NCI-H2227 treated with DMSO at 0.1 percent for 48 hours (cell line): Measurements from ENCODE around the gene AFF1.
"Not testable (repeated sequence)": the region's sequence is repeated elsewhere in the genome, so short reads cannot be mapped to it uniquely, and the experiment has no call there.

ENCODE experiments used
- DNase-seq: peaks from one replicate; lab custom pipeline; 2025; lab: John Stamatoyannopoulos, UW

The AFF1 gene

GRCh38 chr4:87037171-87037570 lies 102.4 kb downstream of the AFF1 start:
- DNase-seq: not testable (repeated sequence)

- no peak for DNase-seq
Measured at GRCh38 chr4:87037671-87038334, 103.0 kb downstream of the AFF1 start.

DNA sequence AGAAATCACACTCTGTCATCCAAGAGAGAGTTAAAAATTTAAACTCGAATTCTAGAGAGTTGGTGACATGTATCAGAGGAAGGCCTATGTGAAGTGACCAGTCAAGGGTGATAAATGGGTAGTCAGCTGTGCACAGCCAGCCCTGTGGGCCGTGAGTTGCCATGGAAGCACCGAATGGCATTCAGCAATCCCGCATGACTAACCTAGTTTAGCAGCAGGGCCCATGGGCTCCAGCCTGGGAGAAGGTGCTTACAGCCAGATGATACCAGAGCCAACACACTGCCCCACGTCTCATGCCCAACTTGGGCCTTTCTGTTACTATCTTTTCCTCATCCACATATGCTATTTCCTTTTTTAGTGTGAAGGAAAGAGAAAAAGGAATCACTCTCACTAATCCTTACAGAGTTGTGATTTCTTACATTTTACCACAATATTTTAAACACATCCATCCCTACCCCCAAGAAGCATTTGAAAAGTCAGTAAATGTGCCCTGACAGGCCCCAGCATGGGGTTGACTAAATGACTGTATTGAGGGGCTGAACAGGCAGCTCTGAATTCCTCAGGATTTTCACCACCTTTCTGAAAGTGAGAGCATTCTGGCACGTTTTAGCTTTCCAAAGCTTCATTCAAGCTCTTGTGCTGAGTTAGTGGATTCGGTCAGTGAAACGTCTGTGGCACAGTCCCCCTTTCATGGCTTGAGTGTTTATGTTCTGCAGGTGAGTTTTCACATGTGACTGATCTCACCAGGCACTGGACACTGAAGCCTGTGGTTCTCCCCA lies 104.2 kb downstream of the AFF1 start:
- DNase-seq: peak; percentile 16

GRCh38 chr4:87041141-87041540 lies 106.3 kb downstream of the AFF1 start:
- DNase-seq: no peak

DNA sequence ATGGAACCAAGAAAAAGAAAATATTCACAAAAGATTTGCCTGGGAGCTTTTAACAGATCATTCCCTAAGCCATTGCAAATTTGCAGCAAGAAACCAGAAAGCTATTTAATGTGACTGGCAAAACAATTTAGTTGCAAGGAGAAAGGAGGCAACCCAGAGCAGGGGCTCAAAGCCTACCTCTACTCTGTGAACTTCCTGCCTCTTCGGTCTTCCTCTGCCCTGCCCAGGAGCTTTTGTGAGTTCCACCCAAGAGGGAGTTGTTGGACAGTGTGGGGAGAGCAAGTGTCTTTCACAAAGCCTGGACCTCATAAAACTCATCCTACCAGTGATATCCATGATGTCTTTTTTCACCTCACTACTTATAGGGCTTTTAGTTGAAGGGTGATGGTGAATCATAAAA lies 107.4 kb downstream of the AFF1 start:
- DNase-seq: no peak

DNA sequence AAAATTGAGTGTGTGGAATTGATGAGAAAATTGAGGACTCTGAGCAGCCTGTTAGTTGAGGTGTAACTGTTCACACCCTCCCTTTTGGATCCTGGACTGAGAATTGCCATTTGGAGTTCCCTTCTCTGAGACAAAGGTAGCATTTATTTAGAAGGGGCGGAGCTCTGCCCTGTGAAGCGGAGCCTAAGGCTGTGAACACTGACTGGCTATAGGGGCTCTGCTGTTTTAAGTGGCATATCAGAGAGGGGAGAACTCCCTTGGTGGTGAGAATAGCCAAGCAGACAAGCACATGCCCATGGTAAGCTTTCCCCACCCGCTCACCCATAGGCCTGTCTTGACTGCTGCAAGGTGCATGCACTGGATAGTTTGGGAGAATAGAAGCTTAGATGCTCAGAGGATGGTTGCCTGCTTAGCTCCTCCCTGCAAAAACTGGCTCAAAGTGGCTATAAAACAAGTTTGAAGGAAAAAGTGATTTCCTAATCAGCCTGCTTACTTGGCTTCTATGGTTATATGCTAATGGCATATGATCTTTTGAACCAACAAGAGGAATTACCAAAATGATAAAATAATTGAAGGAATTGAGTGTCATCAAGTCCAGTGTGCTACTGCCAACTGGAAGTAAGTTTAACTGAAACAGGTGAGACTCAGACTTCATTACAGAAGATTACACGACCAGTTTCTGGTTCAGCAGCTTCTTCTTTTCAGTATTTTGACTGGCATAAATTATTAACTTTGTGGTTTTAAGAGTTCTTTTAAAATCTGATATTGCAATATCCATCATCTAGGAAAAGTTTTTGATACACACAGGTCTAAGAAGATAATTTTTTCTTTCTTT lies 108.4 kb downstream of the AFF1 start:
- DNase-seq: no peak

GRCh38 chr4:87044511-87045233 lies 109.9 kb downstream of the AFF1 start:
- no peak for DNase-seq

- DNase-seq: no peak
Measured at GRCh38 chr4:87045234-87045558, 110.4 kb downstream of the AFF1 start.

DNA sequence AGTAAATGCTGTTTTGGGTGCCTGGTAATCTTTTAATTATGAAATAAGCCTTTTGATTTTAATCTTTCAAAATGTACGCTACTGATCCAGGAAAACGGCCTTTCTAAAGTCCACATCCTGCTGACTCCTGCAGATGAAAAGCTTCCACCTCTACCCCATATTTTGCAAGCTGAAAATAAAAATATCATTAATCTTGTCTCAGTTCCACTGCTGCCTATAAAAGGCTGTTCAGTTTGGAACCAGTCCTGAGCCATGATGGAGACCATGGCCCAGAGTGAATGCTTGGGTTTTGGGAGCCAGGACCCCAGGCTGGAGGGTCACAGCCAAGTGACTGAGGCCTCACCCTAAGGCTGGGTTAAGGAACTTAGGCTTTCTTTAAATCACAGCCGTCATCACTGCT lies 110.8 kb downstream of the AFF1 start:
- DNase-seq: no peak

GRCh38 chr4:87046121-87046551 lies 111.3 kb downstream of the AFF1 start:
- DNase-seq: no peak

GRCh38 chr4:87047281-87047798 lies 112.5 kb downstream of the AFF1 start:
- no peak for DNase-seq

DNA sequence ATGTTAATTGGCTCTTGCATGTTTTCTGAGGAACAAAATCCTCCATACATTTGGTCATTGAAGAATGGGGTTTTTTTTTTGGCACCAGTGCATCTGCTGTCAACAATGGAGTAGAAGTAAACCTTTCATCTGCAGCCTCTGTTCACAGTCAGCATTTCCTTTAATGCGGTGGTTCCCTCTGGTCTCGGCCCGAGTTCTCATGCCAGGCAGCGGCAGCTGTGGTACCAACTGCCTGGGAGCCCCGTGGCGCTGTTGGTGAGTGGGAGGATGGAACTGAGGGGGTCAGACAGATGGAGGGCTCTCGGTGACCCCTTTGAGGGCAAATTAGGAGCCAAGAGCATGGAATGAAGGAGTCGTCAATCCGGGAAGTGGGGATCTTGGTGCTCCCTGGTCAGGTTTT lies 114.7 kb downstream of the AFF1 start:
- DNase-seq: no peak

DNA sequence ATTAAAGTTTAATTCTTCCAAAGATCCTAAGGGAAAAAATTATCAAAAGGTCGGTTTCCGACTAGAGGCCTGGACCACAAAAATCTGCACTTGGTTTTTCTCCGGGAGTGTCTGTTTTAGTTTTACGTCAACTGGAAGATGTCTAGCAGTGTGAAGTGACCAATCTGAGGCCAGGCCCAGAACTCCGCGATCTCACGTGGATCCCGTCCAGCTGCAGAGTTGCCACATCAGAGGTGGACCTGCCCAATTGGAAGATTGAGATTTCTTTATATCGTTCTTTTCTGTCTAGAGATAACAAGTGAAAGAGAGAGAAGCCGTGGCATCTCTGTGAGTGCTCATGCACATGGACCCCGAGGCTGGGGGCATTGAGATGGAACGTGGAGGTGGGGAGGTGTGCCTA lies 115.8 kb downstream of the AFF1 start:
- DNase-seq: no peak

- no peak for DNase-seq
Measured at GRCh38 chr4:87051121-87051713, 116.4 kb downstream of the AFF1 start.

GRCh38 chr4:87052615-87053014 lies 117.8 kb downstream of the AFF1 start:
- no peak for DNase-seq

GRCh38 chr4:87053176-87053658 lies 118.4 kb downstream of the AFF1 start:
- no peak for DNase-seq

DNA sequence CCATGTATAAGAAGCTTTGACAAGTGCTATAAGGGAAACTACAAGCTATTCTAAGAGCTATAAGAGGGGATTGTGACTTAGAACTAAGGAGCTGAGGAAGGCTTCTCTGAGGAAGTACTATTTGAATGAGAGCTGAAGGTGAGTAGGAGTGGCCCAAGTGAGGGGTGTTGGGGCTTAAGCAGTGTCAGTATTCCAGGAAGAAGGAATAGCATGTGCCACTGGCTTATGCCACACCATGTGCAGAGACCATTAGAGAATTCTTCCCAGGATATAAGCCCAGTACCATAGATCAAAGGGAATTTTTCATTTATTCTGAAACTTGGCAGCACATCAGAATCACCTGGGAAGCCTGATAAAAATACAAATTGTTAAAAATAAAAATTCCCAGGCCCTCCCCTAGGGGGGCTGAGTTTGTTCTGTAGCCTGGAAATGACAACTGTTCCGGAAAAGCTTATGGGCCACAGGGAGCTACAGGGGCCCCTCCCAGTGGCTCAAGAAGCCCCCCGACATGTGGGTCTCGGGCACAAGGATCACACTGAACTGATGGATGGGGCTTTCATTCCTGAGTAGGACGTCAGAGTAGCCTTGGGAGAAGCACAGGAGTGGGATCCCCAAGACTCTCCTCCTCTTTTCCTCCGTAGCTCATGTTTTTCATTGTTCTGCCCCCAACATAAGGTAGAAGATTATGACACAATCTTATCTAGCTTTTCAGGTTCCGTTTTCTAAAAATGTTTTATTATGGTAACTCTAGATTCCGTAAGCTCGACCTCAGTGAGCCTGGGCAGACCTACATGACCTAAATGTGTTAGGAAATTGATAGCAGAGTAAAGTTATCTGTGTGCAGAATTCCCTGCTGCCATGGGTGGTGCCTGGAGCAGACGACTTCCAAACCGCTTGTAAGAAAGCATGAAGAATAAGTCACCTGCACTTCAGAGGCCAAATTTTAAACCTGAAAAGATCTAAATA lies 119.3 kb downstream of the AFF1 start:
- DNase-seq: no peak

GRCh38 chr4:87054900-87055299 lies 120.1 kb downstream of the AFF1 start:
- no peak for DNase-seq

DNA sequence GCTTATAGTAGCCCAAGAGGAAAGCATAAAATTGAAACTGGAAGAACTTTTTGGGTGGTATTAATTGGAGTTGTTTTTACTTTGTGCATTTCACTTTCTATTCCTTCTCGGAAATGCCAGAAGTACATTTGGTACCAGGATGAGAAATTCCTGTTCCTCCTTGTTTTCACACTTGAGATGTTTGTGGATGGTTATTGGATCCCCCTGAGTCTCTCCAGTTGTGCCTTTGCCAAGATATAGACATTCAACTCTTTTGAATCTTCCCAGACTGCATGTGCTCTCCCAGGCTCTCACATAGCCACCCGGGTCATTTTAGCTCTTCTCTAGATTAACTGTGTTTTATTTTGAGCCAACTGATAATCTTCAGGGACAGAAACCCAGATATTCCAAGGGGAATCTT lies 120.5 kb downstream of the AFF1 start:
- no peak for DNase-seq

DNA sequence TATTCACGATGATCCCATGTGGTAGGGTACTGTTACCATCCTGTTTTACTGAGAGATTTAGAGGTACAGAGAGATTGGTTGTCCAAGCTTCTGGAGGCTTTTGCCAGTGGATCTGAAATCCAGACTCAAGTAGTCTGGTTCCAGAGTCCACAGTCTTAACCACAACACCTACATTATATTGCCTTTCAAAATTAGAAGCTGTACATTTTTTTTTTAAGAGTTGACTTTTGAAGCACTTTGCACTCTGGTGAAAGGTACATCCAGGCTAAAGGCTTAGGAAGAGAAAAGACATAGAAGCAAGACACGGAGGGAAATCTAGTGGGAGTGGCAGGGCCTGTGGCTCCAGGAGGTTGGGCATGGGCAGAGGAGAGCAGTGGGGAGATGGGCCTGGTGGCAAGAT lies 122.1 kb downstream of the AFF1 start:
- no peak for DNase-seq
